Omental fat pad (tissue), 4 donors: ENCODE results near the gene LFNG. TPM values are rescaled to one million over a fixed set of nuclear protein-coding genes. Genes with fewer than 3 reads are reported as not detected.

Experiments used
- ATAC-seq: fragments of 150-250 bp; one replicate; pipeline ENCODE4 v1.9.1; 2016; ENCODE audit warnings: mild to moderate bottlenecking, moderate library complexity; ENCODE audit not compliant: low FRiP score
- DNase-seq: peaks from one replicate; pipeline ENCODE4 v3.0.0-alpha.2; 2019; ENCODE audit warnings: low spot score
- total RNA-seq, 4 donors: library from RNA; depleted of rRNA; stranded (reverse); fragments of >200 nt; gene quantifications; one replicate each; pipeline ENCODE4 v1.1.0, GENCODE V29; 2016
- TF ChIP-seq, protein P1 (sequence below), 3 donors: fragments of 450-650 bp; IDR thresholded peaks; one replicate each; pipeline ENCODE4 v1.5.1; 2016 to 2017; ENCODE audit warnings: antibody characterized with exemption in 3 of 3, mild to moderate bottlenecking in 3 of 3, moderate library complexity in 2 of 3

The LFNG gene
- total RNA-seq, 4 donors from 2014 or later: 4.7 to 25.9 (median 21.6) TPM

DNA sequence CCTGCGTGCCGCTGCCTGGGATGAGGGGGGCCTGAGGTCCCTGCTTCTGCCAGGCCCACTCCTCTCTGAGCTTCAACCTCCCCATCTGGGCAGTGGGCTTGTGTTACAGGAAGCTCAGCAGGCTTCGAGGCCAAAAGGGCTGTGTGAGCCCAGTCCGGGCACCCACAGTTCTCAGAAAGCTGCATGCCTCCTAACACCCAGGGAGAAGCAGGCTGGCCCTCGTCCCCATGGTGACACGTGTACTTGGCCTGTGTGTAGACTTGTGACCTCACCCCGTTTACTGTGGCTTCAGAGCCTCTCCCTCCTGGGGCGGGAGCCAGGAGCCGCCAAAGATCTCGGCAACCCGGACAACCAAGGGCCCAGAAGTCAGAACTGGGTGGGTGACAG, 41.2 kb upstream of the LFNG start:
- TF ChIP-seq, protein P1, sequence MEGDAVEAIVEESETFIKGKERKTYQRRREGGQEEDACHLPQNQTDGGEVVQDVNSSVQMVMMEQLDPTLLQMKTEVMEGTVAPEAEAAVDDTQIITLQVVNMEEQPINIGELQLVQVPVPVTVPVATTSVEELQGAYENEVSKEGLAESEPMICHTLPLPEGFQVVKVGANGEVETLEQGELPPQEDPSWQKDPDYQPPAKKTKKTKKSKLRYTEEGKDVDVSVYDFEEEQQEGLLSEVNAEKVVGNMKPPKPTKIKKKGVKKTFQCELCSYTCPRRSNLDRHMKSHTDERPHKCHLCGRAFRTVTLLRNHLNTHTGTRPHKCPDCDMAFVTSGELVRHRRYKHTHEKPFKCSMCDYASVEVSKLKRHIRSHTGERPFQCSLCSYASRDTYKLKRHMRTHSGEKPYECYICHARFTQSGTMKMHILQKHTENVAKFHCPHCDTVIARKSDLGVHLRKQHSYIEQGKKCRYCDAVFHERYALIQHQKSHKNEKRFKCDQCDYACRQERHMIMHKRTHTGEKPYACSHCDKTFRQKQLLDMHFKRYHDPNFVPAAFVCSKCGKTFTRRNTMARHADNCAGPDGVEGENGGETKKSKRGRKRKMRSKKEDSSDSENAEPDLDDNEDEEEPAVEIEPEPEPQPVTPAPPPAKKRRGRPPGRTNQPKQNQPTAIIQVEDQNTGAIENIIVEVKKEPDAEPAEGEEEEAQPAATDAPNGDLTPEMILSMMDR (IDR thresholded peaks at IDR 0.05): no peak
- no peak for DNase-seq
- ATAC-seq: no peak

DNA sequence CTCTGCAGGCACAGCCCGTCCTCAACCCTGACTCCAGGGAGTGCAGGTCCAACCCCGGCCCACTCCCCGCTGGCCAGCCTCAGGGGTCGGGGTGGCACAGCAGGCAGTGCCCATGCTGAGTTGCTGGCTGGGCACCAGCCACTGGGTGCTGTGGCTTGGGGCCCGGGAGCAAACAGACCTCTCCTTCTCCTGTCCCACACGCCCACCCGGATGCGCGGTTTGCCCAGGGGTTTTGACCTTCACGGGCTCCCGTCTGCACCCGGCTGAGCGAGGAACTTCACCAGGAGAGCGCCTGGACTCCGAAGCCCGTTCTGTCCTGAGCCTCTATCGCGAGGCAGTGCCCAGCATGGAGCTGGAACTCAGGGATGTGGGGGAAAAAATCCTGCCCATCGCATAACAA, 40.8 kb upstream of the LFNG start:
- TF ChIP-seq, protein P1 (IDR thresholded peaks at IDR 0.05): no peak
- ATAC-seq: no peak
- DNase-seq: no peak

DNA sequence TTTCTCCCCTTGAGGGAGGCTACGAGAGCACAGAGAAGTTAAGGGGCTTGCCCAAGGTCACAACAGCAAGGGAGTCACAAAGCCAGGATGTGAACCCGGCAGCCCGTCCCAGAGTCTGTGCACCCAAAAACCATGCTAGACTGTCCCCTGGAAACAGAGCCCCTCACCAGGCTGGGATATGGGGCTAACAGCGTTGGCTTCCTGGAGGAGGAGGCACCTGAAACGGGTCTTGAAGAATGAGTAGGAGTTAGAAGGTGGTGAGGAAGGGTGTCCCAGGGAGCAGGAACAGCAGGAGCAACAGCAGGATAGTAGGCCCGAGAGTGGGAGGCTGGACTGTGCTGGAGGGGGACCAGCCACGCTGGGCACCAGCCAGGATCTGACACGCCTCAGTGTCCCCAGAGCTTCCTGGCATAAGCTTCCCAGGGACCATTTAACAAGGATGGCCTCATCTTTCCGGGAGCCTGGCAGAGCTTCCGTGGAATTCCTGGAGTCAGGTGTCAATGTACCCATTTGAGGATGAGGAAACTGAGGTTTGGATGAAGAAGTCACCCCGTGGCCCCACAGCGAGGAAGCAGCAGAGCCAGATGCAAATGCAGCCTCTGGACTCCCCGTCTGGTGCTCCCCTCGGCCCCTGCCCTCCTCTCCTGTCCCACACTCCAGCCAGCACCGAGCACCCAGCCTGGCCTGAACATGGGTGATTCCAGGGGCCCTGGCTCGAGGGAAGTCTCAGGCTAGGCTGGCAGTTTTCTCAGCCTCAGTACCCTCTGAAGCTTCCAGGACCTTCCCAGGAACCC, 40.1 kb upstream of the LFNG start:
- ATAC-seq (no peak), DNase-seq (no peak)
- TF ChIP-seq, protein P1 (IDR thresholded peaks at IDR 0.05): no peak

DNA sequence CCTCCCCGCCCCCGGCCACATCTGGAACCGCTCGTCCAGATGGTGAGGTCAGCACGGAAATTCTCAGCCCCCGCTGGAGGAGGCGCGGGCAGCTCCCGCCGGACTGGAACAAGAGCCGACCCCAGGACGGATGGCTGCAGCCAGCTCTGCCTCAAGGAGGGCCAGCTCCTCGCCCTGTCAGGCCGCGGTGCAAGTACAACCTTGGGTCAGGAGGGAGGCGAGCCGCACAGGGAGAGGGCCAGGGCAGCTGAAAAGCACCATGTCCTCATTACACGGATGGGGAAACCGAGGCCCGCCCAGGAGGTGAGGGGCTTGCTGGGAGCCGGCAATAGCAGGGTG, 39.5 kb upstream of the LFNG start:
- DNase-seq (no peak), ATAC-seq (no peak)
- TF ChIP-seq, protein P1 (IDR thresholded peaks at IDR 0.05): no peak

DNA sequence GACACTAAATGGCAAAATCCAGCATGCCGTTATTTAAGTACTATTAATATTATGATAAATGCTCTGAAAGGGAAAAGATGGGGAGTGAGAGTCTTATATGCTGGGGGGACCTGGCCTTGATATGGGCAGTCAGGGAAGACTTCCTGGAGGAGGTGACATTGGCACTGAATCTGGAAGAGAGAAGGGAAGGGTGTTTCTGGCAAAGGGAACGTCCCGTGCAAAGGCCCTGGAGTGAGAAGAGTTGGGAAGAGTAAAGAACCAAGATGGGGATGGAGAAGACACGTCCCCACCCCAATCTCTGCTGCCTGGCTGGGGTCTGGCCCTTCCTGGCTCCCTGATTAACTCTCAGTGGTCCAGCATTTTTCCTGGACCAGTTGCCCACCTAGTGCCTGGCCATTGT, 38.4 kb upstream of the LFNG start:
- TF ChIP-seq, protein P1 (IDR thresholded peaks at IDR 0.05): no peak
- ATAC-seq: no peak
- no peak for DNase-seq

DNA sequence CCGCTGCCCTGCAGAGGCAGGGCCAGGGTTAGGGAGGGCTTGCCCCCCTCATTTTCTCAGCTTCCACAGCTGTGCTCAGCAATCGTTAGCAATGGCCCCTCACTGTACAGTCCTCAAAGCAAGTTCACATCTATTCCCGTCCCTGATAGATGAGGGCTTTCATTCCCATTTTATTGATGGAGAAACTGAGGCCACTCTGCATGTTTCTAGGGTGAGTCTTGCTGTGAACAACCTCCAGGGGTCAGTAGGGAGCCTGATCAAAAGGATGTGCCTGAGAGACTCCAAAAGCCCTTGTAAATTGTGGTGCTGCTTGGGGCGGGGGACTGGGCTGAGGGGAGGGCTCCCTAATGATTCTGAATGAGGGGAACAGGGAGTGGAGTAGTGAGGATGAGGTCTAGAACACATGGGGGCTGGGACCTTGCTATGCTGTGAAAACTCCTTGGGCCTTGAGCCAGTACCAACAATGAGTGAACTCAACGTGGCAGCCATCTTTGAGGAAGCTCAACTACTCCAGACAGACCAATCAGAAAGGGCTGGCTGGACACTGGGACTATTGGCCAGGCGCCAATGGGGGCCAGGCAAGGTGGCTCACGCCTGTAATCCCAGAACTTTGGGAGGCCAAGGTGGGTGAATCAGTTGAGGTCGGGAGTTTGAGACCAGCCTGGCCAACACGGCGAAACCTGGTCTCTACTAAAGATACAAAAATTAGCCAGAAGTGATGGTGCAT, 36.7 kb upstream of the LFNG start:
- no peak for ATAC-seq
- no peak for DNase-seq
- TF ChIP-seq, protein P1 (IDR thresholded peaks at IDR 0.05): no peak

DNA sequence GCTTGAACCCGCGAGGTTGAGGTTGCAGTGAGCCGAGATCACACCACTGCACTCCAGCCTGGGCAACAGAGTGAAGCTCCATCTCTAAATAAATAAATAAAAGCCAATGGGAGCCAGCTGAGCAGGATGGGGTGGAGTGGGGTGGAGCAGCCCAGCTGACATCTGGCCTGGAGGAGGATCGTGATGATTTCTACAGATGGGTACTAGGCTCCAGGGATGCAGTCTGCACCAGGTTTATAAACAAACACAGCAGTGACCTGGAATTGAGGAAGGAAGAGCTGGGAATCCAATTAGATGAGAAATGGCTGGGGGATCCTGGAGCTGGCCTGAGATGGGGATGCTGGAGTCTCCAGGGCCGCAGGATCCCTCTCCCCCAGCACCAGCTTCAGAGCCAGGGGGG, 36.1 kb upstream of the LFNG start:
- TF ChIP-seq, protein P1 (IDR thresholded peaks at IDR 0.05): no peak
- DNase-seq: no peak
- no peak for ATAC-seq
